Left forelimb (tissue), 1 donor: Measurements from ENCODE around the gene PLEKHO2.
A peak's percentile ranks its signal among the peaks of the same experiment; 100 is the strongest.
"Not testable (repeated sequence)": the region's sequence is repeated elsewhere in the genome, so short reads cannot be mapped to it uniquely, and the experiment has no call there.

Experiments
- DNase-seq: peaks from one replicate; pipeline ENCODE4 v3.0.0-alpha.2; 2018; ENCODE audit warnings: low spot score

The PLEKHO2 gene

GRCh38 chr15:64841344-64842095 is at the start of gene PLEKHO2:
Gene PLEKHO2 (plus strand): TSS chr15:64841915. CDS start chr15:64842017, 102 bp downstream.
- peak; percentile 99 for DNase-seq

- DNase-seq = no peak
Measured at GRCh38 chr15:64792282-64792681, 49.4 kb upstream of the PLEKHO2 start.

GRCh38 chr15:64795299-64795698 is 46.4 kb upstream of the PLEKHO2 start:
- DNase-seq = not testable (repeated sequence)

GRCh38 chr15:64795921-64796320 is 45.8 kb upstream of the PLEKHO2 start:
- not testable (repeated sequence) for DNase-seq

GRCh38 chr15:64798905-64799304 is 42.8 kb upstream of the PLEKHO2 start:
- not testable (repeated sequence) for DNase-seq

- no peak for DNase-seq
Measured at GRCh38 chr15:64800476-64800875, 41.2 kb upstream of the PLEKHO2 start.

GRCh38 chr15:64803526-64803925 is 38.2 kb upstream of the PLEKHO2 start:
- DNase-seq = no peak

GRCh38 chr15:64804619-64805018 is 37.1 kb upstream of the PLEKHO2 start:
- DNase-seq = no peak

GRCh38 chr15:64806509-64806908 is 35.2 kb upstream of the PLEKHO2 start:
- no peak for DNase-seq

GRCh38 chr15:64807051-64807749 is 34.5 kb upstream of the PLEKHO2 start:
- no peak for DNase-seq

- no peak for DNase-seq
Measured at GRCh38 chr15:64807751-64808222, 33.9 kb upstream of the PLEKHO2 start.

GRCh38 chr15:64808785-64809453 is 32.8 kb upstream of the PLEKHO2 start:
- no peak for DNase-seq

GRCh38 chr15:64809649-64810496 is 31.8 kb upstream of the PLEKHO2 start:
- peak; percentile 87 for DNase-seq

GRCh38 chr15:64810497-64811326 is 31.0 kb upstream of the PLEKHO2 start:
- DNase-seq = no peak

GRCh38 chr15:64813075-64813474 is 28.6 kb upstream of the PLEKHO2 start:
- DNase-seq = no peak

GRCh38 chr15:64814283-64814682 is 27.4 kb upstream of the PLEKHO2 start:
- not testable (repeated sequence) for DNase-seq

- DNase-seq = not testable (repeated sequence)
Measured at GRCh38 chr15:64814965-64815364, 26.8 kb upstream of the PLEKHO2 start.

- no peak for DNase-seq
Measured at GRCh38 chr15:64816452-64816851, 25.3 kb upstream of the PLEKHO2 start.

GRCh38 chr15:64824929-64825430 is 16.7 kb upstream of the PLEKHO2 start:
- DNase-seq = no peak

GRCh38 chr15:64825431-64826294 is 16.1 kb upstream of the PLEKHO2 start, which contains the start of gene PIF1:
Gene PIF1 (minus strand): TSS chr15:64825647. CDS start chr15:64824335, 1,312 bp downstream.
- DNase-seq = peak; percentile 91
